GF-D8 (cell line): ENCODE results near the gene PPP1R1B.

ENCODE experiments used
- DNase-seq: peaks from one replicate; lab custom pipeline; 2025; lab: John Stamatoyannopoulos, UW

The PPP1R1B gene

DNA sequence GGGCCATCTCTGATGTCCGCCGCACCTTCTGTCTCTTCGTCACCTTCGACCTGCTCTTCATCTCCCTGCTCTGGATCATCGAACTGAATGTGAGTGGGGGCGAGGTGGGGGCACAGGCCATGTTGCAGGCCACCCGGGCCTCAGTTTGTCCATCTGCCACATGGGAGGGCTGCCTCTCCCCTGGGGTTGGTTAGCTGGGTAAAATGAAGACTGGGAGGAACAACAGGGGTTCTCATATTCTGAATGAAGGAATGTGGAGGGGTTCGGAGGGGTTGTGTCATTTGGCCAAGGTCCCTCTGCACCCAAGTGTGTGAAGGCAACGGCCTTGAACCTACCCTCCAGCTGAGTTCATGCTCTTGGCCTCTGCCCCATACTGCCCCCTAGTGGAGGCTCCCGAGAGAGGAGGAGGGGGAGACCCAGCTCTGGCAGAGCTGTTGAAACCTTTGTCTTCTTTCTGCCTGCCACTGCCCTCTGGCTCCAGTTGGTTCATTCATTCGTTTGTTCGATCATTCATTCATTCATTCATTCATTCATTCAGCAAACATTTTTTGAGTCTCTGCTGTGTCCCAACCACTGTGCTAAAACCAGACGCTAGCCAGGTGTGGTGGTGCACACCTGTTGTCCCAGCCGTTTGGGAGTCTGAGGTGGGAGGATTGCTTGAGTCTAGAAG is 27.0 kb downstream of the PPP1R1B start:
- no peak for DNase-seq

DNA sequence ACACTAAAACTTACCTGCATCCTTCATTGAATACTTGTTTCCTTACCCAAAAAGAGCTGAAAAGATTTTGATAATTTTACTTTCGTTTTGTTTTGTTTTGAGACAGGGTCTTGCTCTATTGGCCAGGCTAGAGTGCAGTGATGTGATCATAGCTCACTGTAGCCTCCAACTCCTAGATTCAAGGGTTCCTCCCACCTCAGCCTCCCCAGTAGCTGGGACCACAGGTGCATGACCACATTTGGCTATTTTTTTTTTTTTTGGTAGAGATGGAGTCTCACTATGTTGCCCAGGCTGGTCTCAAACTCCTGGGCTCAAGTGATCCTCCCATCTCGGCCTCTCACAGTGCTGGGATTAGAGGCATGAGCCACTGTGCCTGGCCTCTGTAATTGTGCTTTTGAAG is 28.4 kb downstream of the PPP1R1B start:
- DNase-seq: no peak

DNA sequence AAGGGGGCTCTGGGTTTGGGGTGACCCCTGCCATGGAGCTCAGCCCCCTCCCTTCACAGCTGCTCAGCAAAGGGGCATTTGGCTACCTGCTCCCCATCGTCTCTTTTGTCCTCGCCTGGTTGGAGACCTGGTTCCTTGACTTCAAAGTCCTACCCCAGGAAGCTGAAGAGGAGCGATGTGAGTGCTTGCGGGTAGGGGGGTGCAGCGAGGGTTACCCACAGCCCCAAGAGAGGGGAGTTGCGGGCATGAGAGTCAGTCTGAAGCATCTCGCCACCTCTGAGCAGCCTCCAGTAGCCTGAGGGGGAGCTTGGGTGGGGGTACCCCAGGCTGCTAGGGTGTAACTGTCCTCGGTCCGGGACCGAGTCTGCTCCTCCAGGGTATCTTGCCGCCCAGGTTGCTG is 31.6 kb downstream of the PPP1R1B start:
- DNase-seq: no peak

DNA sequence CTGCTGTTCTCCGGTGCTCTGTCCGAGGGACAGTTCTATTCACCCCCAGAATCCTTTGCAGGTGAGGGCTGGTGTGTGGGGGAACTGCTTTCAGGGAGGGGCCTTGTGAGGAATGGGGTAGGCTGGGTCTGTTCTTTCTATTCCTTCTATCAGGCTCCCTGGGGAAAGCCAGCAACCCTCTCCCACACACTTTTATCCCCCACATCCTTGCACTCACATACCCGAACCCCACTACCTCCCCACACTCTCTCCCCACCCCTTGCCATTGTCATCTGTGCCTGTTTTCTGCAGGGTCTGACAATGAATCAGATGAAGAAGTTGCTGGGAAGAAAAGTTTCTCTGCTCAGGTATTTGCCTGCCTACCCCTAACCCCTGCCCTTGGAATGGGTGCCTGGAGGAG is 32.0 kb downstream of the PPP1R1B start:
- DNase-seq: no peak

DNA sequence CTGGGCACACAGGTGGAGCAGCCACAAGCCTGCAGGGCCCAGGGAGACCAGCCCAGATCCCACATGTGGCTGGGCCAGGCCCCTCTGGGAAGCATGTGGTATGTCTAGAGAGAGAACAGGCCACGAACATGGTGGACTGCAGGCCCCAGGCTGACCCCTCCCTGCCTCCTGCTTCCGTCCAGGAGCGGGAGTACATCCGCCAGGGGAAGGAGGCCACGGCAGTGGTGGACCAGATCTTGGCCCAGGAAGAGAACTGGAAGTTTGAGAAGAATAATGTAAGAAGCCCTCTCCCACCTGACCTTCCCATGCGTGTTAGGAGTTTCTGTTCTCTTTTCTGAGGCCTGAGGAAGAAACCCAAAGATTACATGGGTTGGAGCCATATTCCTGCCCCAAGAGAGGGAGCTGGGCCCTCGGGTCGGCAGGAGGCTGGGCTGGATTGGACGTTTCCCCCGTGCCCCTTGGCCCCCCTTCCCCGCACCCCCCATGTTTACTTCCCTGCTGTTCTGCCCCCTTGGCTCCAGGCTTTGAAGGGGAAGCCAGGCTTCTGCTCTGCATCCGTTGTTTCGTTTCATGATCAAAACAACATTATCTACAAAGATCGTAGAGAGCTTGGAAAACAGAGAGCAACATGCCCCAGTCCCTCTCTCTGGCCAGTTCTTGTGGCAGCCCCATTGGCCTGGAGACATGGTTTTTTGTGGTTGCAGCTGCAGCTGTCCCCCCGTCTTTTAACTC is 32.7 kb downstream of the PPP1R1B start:
- no peak for DNase-seq

DNA sequence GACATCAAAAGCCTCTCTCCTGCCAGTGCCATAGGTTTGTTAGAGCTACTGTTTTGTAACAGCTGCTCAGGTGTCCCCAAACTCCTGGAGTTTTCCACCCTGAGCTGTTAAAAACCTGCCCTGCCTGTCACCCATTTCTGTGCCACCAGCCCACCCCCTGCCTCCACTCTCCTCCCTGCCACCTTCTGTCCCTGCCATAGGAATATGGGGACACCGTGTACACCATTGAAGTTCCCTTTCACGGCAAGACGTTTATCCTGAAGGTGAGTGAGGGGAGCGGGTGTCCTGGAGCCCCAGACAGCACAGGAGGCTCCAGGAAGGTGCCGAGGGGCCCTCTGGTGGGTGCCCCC is 33.2 kb downstream of the PPP1R1B start:
- no peak for DNase-seq

DNA sequence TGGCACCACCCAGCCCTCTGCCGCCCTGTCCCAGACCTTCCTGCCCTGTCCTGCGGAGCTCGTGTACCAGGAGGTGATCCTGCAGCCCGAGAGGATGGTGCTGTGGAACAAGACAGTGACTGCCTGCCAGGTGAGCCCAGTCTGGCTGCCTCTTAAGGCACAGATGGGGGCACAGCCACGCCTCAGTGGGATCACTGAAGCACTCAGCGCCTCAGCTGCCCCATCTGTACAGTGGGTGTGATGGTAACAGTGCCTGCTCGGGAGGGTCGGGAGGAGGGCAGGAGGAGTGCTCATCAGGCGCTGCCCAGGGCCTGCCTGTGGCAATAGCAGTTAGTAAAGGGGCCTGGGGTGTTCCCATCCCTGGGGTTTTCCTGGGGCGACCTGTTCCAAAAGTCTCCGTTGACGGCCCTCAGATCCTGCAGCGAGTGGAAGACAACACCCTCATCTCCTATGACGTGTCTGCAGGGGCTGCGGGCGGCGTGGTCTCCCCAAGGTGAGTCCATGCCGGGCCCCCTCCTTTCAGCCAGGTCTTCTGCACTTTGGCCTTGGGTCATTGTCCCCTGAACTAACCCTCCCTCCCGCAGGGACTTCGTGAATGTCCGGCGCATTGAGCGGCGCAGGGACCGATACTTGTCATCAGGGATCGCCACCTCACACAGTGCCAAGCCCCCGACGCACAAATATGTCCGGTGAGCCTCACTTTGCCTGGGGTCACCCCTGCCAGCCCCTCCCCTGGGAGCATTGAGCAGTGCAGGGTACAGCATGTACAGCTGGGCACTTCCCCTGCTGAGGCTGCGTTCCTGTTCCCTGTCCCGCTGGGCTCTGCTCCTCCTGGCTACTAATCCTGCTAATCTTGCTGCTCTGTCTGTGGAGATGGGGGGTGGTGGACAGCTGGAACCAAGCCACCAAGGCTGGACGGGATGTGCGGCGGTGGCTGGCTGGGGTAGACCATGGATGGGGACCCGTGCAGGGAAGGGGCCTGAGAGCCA is 33.9 kb downstream of the PPP1R1B start:
- no peak for DNase-seq

DNA sequence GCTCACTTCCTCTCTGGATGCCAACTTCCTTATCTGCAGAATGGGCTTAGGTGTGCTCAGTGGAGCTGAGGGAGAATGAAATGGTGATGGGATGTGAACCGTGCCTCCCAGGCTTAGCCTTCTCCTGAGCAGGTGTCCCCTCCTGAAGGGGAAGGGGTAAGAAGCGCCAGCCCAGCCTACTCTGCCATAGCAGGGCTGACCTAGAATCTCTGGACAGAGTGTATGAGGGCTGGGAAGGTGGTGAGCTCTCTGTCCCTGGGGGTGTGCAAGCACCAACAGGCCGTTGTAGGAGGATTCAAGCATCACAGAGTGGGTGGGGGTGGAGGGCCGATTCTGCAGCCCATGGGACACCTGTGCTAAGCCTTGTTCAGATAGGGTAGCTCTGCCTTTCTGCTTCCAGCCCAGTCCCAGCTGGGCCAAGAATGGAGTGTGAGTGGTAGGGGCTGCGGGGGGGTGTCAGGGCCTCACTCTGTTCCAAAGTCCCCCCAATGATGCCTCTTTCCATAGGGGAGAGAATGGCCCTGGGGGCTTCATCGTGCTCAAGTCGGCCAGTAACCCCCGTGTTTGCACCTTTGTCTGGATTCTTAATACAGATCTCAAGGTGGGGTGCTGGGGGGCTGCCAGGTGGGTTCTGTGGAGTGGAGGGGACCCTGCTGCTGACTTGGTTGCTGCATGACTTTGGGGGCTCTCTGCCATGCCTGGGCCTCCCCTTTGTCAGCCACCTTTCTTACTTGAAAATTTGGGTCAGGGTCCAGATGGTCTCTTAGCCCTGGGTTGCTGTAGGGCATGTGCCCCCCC is 35.2 kb downstream of the PPP1R1B start:
- DNase-seq: no peak

DNA sequence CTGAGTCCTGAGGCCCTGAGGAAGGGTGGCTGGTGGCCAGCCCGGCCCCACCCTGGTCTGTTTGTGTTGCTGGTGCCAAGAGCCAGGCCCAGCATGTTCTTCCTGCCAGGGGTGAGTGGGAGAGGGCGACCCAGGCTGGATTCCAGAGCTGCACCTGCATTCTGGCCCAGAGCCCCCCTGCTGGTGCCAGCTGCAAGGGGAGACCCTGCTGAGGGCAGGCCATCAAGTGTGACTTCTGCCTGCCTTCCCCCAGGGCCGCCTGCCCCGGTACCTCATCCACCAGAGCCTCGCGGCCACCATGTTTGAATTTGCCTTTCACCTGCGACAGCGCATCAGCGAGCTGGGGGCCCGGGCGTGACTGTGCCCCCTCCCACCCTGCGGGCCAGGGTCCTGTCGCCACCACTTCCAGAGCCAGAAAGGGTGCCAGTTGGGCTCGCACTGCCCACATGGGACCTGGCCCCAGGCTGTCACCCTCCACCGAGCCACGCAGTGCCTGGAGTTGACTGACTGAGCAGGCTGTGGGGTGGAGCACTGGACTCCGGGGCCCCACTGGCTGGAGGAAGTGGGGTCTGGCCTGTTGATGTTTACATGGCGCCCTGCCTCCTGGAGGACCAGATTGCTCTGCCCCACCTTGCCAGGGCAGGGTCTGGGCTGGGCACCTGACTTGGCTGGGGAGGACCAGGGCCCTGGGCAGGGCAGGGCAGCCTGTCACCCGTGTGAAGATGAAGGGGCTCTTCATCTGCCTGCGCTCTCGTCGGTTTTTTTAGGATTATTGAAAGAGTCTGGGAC is 36.0 kb downstream of the PPP1R1B start:
- DNase-seq: no peak

DNA sequence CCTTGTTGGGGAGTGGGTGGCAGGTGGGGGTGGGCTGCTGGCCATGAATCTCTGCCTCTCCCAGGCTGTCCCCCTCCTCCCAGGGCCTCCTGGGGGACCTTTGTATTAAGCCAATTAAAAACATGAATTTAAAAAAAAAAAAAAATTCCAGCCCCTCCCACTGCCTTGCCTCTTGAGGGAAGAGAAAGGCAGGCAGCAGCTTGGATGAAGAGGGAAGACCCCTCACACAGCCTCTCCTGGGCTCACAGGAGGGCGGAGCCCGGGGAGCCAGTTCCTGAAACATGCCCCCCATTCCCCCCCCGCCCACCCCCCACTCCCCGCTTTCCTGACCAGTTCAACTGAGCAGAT is 36.6 kb downstream of the PPP1R1B start:
- DNase-seq: no peak

DNA sequence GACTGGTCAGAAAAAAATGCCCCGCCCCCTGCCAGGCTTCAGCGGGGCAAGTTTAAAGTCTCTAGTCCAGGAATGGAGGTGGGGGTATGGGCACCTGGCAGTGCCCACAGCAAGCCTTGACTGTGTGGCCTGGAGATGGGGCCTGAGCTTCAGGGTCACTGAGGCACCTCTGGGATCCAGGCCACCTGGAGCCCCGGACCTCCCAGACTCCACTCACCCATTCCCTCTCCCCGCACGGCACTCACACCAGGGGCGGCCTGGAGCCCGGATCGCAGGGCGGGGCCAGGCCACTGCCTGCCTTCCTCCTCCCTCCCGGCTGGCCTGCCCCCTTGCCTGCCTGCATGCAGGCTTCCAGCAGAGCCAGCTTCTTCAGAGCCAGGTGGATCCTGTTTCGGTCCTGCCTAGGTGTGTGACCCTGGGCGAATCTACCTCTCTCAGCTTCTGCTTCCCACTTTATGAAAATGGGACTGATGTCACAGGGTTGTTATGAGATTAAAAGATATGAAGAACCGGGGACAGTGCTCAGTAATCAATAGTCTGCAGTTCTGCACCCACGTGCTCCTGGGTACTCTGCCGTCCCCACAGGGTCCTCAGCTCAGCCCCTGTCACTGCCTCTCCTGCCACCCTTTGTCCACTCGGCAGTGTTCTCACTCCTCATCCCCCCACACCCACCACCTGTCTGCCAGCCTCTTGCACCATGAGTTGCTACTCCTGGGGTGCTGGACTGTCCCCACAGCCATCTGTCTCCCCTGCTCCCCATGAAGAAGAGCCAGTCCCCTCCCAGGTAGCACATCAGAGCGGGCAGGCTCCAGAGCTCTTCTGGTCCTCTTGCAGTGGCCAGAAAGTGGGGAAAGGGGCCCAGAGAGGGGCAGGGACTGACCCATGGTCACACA is 37.2 kb downstream of the PPP1R1B start:
- DNase-seq: no peak

DNA sequence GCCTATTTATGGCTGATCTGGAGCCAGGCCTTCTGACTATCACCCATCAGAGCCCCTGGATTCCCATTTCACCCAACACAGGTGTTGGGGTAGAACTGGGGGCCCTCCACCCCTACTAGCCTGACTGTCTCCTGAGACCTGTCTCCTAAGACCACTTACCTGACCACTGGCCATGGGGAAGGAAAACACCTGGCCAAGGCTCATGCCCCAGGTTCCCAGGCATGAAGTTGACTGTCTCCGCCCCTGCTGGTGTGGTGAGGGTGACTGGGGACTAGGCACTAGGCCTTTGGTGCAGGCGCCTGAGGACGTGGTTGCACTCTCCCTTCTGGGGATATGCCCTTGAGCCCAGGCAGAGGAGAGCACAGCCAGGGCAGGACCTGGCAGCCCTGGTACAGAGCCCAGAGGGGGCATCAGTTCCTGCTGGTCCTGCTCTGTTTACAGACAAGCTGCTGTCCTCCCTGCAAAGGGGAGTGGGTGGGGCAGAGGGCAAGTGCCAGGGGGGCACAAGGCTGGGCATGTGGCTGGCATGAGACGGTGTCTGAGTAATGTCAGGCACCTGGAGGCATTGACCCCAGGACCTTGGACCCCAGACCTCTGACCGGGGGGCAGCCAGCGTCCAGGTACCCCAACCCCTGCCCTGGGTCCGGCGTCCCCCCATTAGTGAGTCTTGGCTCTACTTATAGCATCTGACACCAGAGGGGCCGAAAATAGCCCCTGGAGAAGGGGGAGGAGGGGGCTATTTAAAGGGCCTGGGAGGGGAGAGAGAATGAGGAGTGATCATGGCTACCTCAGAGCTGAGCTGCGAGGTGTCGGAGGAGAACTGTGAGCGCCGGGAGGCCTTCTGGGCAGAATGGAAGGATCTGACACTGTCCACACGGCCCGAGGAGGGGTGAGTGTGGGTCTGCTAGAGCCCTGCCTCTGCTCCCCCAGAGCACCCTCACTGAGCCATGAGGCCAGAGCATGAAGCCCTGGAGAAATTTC is 38.1 kb downstream of the PPP1R1B start, which contains the start of gene TCAP:
TCAP (plus strand) TSS at position 769 of the 981 bp plus-strand sequence; CDS start at position 780, 11 bp downstream.
- no peak for DNase-seq

DNA sequence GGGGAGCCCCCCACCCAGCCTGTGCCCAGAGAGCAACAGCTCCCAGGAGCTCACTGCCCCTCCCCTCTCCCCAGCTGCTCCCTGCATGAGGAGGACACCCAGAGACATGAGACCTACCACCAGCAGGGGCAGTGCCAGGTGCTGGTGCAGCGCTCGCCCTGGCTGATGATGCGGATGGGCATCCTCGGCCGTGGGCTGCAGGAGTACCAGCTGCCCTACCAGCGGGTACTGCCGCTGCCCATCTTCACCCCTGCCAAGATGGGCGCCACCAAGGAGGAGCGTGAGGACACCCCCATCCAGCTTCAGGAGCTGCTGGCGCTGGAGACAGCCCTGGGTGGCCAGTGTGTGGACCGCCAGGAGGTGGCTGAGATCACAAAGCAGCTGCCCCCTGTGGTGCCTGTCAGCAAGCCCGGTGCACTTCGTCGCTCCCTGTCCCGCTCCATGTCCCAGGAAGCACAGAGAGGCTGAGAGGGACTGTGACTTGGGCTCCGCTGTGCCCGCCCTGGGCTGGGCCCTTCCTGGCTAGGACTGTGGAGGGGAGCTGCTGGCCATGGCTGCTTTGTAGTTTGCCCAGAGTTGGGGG is 39.0 kb downstream of the PPP1R1B start:
- DNase-seq: no peak

DNA sequence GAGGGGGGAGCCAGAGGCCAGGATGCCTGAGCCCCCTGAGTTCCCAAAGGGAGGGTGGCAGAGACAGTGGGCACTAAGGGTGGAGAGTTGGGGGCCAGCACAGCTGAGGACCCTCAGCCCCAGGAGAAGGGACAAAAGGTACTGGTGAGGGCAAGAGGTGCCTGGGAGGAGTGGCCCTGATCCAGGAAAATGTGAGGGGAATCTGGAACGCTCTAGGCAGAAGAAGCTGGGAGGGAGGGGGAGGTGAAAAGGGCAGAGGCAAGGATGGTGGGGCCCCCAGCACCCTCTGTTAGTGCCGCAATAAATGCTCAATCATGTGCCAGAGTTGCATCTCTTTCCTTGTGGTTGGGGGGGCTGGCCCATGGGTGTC is 39.5 kb downstream of the PPP1R1B start:
- no peak for DNase-seq

DNA sequence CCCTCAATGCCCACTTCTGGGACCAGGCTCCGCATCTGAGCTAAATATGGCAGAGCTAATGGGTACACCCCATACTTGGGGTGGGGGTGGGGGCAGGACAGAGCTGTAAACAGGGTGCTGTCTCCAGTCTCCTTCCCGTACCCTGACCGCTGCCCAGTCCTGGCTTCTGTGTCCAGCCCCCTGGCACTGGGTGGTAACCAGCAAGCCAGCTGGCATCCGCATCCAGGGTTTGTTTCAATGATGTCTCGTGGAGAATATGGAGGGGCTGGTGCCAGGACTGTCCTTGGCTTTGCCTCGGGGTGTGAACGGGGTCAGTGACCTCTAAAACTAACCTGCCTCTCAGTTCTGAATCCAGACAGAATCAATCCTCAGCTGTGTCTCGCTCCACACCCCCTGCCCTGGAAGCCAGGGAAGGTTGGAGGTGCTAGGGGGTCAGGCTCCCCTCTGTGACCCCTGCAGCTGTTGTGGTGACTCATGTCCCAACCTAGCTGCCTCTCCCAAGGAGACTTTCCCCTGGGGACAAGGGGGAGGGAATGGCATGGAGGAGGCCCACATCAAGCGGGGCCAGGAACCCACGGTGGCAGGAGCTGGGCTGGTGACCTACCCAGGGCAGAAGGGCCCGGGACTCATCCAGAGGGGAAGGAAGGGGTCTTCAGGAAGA is 40.0 kb downstream of the PPP1R1B start:
- DNase-seq: no peak

DNA sequence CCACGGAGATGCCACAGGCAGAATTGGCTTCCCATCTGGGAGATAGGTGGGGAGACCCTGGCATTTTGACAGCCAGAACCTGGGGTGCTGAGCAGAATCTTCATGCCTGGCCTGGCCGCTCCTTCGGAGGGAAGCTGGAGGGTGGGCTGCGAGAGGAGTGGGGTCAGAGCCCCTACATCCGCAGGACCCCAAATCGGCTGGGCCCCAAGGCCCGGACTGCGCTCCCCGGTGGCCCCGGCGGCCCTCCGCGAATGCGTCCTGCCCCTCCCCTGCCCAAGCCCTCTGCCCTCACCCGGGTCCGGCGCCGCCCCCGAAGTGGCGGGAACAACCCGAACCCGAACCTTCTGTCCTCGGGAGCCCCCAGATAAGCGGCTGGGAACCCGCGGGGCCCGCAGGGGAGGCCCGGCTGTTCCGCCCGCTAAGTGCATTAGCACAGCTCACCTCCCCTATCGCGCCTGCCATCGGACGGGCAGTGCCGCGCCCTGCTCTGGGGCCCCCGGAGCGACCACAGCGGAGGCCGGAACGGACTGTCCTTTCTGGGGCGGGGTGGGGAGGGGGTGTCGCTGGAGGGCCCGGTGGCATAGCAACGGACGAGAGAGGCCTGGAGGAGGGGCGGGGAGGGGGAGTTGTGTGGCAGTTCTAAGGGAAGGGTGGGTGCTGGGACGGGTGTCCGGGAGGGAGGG is 40.7 kb downstream of the PPP1R1B start:
- no peak for DNase-seq
